ENCODE data around the gene PAAF1.
"Not testable (repeated sequence)": the region's sequence is repeated elsewhere in the genome, so short reads cannot be mapped to it uniquely, and the experiment has no call there.

PAAF1 gene, protein sequence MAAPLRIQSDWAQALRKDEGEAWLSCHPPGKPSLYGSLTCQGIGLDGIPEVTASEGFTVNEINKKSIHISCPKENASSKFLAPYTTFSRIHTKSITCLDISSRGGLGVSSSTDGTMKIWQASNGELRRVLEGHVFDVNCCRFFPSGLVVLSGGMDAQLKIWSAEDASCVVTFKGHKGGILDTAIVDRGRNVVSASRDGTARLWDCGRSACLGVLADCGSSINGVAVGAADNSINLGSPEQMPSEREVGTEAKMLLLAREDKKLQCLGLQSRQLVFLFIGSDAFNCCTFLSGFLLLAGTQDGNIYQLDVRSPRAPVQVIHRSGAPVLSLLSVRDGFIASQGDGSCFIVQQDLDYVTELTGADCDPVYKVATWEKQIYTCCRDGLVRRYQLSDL

GRCh38 chr11:73876424-73877310, at the start of gene PAAF1, which contains the start of gene COA4:
Gene PAAF1 (plus strand): TSS chr11:73876999. CDS start chr11:73877022, 23 bp downstream.
Gene COA4 (minus strand): TSS chr11:73876846. CDS start chr11:73873378, 3,468 bp downstream.
- peak; percentile 96 to 97 (median 96) for DNase-seq

DNA sequence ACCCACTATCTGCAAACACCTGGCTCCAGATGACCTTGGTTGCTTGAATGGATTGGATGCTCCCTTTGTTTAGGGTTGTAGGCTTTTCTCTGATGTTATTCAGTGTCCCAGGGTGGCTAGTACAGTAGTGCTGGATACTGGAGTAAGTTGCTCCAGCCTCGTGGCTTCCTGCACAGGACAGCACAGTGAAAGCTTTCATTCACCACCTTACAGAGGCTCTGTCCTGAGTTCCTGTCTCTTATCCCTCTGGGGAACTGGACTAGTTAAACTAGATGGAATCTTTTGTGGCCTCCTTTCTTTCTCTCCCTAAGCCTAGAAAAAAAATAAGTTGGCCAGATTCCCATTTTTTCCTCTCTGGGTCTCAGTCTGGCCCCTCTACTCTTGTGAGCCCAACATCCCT, 46.5 kb upstream of the PAAF1 start:
- DNase-seq: no peak

GRCh38 chr11:73833067-73833466, 43.7 kb upstream of the PAAF1 start:
- no peak for DNase-seq

DNA sequence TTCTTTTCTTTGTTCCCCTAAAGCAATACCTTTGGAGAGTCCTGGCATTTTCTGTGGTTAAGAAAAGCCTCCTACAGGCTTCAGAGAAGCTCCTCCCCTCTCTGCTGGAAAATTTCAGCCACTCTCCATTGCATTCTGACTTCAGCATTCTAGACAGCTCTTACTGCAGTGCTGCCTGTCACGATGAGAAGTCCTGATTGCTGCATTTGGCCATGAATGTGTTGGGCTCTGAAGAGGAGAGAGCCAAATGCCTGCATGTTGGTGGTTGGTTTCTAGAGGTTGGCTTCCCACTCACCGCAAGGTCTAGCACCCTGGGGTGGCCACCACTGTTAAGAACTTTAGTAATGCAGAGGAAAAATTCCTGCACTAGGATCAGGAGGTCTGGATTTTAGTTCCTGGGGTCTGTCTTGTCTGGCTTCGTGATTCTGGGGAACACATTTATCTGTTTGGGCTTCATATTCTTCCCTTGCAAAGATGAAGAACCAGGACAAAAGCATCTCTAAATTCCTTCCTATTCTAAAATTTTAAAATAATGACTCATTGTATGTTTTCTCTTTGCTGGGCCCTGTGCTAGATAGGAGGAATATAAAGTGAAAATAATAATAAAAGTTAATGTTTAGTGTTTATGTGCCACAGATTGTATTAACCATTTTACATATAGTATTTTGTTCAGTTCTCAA, 38.2 kb upstream of the PAAF1 start:
- no peak for DNase-seq

GRCh38 chr11:73839123-73839457, 37.7 kb upstream of the PAAF1 start:
- DNase-seq: no peak

- peak in 2 of 3 donors; percentile 53 to 56 for DNase-seq
Measured at GRCh38 chr11:73851046-73851764, 25.6 kb upstream of the PAAF1 start.

DNA sequence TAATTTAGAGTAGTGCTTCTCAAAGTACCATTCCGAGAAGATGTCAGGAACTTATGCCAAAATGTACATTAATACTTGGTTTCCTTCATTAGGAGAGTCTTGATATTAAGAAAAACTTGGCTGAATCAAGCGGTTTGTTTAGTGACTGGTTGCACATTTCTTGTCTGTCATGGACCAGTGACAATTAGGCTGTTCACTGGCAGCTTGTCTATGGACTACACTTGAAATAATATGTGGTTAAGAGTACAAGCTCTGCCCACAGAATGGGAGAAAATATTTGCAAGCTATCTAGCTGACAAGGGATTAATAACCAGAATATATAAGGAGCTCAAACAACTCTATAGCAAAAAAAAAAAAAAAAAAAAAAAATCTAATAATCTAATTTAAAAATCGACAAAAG, 24.8 kb upstream of the PAAF1 start:
- no peak for DNase-seq

GRCh38 chr11:73854680-73855079, 22.1 kb upstream of the PAAF1 start:
- no peak for DNase-seq

- DNase-seq: no peak
Measured at GRCh38 chr11:73856031-73856567, 20.7 kb upstream of the PAAF1 start.

DNA sequence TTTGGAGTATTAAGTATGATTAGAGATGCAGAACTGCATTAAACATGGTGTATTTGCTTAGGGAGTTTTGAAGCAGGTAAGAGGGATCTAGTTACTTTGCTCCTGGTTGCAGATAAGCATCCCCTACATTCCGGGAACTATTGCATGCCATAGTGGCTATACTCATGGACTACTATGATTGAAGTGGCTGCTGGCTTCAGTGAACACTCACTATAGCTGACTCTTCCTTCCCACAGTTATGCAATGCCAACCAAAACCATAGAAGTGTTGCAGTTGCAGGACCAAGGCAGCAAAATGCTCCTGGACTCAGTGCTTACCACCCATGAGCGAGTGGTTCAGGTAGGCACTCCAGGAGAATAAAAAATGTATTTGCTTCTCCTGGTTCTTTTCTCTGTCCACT, 17.1 kb upstream of the PAAF1 start:
- DNase-seq: no peak

DNA sequence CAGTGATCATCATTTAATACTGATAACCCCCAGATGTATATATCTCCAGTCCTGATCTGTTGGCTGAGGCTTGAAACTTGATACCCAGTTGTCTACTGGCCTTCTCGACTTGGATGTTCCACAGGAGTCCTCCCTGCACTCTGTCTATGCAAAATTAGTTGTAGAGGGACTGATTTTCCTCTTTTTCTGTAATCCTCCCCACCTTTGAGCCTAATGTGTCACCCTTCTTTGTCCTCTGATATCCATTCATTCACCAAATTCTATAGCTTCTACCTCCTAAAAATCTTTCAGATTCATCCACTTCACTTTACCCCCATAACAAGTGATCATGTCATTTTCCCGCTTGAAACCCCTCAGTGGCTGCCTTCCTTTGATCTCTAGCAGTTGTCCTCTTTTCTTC, 16.6 kb upstream of the PAAF1 start:
- DNase-seq: no peak

DNA sequence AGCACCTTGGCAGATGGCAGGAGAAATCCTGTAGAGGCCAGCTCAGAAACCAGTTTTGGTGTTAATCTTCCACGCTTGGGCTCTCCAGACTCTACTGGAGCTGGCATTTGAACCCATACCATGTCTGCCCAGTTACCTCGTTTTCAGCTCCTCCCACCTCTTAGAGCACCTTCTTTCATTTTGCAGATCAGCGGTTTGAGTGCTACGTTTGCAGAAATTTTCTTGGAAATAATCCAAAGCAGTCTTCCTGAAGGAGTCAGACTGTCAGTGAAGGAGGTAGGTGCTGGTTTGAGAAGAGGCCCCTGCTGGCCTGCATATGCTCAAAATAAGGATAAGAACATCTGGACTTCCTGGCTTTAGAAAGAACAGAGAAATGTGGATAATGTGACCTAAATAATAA, 13.8 kb upstream of the PAAF1 start:
- DNase-seq: no peak

- DNase-seq: no peak
Measured at GRCh38 chr11:73866095-73866579, 10.7 kb upstream of the PAAF1 start.

- DNase-seq: peak in 1 of 3 donors; percentile 3
Measured at GRCh38 chr11:73866586-73866996, 10.2 kb upstream of the PAAF1 start.

DNA sequence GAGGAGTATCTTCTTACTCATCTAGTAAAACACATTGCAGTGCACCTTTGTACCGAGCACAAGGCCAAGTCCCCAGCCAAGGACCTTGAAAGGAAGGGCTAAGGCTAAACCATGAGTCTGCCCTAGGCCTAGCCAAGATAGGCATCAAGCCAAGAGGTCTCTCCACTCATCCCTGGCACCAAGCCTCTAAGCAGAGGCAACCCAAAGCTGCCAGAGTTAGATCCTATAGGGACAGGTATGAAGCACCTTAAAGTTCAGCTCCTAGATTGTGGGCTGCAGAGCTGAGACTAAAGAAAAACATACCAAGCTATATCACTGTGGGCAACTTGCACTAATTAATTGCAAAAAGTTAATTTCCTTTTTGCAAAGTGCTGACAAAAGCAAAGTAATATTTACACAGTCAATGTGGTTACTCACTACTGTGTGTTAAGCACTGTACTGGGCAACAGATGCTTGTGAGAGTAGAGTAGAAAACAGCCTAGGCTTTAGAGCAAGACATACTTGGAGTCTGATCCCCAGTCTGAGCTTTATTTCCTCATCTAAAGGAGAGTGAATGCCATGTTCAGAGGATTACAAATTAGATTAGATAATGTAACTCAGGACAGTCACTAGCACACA, 7.4 kb upstream of the PAAF1 start:
- no peak for DNase-seq

- DNase-seq: no peak
Measured at GRCh38 chr11:73870261-73870660, 6.5 kb upstream of the PAAF1 start.

- no peak for DNase-seq
Measured at GRCh38 chr11:73872749-73873357, 3.9 kb upstream of the PAAF1 start.

GRCh38 chr11:73875380-73875779, 1.4 kb upstream of the PAAF1 start:
- no peak for DNase-seq

- DNase-seq: peak in 1 of 3 donors; percentile 5
Measured at GRCh38 chr11:73875840-73876239, 959 bp upstream of the PAAF1 start.

GRCh38 chr11:73878771-73879170, 2.0 kb downstream of the PAAF1 start:
- no peak for DNase-seq

DNA sequence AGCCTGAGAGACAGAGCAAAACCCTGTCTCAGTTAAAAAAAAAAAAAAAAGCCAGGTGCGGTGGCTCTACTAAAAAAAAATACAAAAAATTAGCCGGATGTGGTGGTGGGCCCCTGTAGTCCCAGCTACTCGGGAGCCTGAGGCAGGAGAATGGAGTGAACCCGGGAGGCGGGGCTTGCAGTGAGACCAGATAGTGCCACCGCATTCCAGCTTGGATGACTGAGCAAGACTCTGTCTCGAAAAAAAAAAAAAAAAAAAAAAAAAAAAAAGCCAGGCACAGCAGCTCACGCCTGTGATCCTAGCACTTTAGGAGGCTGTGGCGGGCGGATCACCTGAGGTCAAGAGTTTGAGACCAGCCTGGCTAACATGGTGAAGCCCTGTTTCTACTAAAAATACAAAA, 3.6 kb downstream of the PAAF1 start:
- DNase-seq: not testable (repeated sequence)
